ENCODE results near the gene SHISA6.

SHISA6 gene

DNA sequence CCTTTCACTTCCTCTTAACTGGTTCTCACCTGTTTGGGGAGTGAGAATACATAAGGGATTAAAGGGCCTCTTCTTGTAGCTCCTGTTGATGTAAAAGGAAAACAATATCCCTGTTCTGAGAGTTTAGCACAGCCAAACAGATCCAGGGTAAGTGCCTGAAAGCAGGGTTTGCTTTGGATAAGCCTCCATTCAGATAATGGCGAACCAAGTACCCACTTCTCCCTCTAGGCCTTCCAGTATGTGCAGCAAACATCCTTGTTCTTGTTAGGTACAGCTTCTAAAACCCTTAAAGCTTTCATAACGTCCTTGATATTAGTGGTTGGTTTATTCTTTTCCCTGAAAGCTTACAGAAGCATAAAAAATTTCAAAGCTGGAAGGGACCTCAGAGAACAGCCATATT, 226.6 kb downstream of the SHISA6 start:
- DNase-seq = no peak

DNA sequence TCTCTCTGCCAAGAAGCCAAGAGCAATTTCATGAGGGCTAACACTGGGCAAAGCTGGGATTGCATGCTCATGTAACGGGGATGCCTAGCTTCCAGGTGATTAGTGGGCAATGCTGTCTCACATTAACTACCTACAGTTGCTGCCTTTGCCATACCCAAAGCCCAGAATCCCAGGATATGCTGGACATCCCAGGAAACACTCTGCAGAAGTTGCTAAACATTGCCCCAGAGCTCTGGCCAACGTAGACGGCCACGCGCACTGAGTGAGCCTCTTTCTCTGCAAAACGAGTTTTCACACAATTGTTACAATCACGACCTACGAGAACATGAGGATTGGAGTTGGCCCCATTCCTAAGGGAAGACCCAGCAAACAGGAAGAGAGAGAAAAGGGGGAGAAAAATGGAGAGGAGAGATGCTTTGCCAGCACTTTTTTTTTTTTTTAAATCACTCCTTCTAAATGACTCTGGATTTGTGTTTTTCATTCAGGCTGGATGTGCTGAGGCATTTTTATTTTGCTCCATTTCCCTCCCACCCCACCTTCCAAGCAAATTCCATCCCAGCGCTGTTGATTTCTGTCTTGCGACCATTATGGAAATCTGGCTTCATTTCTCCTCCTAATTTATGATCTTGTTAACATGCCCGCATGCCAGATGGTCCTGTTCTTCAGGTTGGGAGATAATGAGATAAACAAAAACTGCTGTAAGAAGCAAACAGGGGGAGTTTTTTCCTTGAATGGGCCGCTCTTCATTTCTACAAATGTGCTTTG, 244.5 kb downstream of the SHISA6 start:
- no peak for DNase-seq

DNA sequence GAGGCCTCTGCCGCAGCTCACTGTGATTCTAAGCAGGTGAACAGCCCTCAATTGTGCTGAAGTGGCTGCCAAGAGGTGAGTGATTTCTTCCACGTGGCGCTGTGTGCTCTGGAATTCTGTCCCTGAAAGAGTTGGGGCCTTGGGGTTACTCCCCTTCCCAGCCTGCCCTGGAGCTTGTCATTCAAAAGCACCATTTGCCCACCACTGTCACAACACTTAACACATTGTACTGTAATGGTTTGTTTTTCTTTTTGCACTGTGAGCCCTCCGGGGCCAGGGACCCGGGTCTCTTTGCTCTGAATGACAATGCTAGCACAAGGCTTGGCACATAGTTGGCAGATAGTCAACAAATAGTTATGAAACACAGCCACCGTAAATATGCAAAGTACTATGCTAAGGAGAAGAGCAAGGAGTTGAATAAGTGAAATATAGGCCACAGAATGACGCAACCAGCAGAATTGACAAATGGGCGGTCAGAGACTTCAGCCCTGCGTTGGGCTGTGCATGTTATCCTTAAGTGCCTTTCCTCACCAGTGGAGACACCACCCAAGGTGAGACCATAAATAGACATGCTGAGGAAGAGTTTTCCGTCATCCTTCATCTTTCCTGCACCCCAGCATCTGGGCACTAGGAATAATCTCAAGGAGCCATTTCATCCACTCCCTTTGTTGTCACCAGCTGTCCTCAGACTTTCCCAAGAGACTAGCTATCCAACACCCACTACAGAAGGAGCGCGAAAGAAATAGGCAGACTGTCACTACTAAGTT, 245.3 kb downstream of the SHISA6 start:
- DNase-seq = no peak

DNA sequence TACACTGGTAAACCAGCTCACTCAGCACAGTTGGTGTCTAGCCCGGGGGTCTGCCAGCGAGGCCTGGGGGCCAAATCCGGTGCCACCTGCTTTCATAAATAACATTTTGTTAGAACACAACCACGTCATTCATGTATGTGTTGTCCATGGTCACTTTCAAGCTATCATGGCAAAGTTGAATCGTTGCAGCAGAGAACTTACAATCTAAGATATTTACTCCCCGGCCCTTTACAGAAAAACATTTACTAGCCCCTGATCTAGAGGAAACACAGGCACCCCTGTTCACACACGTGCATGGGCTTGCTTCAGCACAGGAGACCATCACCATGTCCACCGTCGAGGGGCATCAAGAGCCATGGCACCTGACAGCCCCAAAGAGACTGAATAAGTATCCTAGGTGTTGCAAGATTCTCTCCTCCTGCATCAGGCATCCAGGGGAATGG, 245.9 kb downstream of the SHISA6 start:
- no peak for DNase-seq

DNA sequence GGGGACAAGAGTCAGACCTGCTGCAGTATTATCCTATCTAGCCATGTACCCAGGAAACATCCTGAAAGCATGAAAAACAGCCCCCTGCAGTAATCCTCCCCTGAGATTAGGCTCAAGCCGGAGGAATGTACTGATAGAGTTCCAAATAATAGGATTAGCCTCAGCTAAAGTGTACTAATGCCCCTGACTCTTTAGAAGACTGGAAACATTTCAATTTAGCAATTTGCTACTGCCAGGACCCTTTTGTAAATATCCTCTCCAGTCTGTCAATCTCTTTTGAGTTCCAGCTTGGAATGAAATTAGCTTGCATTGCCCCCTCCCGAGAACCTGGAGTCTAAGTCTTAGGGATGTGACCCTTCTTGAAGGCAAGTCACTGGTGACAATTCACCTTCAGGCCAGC, 246.5 kb downstream of the SHISA6 start:
- no peak for DNase-seq

DNA sequence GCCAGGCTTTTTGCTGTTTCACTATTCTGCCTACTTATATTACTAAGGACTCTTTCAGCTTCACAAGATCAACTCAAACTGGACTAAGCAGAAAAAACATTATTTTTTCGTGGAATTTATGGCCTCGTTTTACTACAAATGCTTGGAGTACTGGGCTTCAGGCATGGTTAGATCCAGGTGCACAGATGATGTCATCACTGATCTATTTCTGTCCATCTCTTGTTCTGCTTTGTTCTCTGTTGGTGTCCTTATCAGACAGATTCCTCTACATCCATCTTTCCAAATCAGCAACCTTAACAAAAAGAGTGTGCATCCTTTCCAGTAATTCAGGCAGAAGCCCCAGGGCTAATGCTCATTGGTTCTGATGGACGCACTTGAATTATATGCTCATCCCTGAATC, 247.4 kb downstream of the SHISA6 start:
- no peak for DNase-seq

DNA sequence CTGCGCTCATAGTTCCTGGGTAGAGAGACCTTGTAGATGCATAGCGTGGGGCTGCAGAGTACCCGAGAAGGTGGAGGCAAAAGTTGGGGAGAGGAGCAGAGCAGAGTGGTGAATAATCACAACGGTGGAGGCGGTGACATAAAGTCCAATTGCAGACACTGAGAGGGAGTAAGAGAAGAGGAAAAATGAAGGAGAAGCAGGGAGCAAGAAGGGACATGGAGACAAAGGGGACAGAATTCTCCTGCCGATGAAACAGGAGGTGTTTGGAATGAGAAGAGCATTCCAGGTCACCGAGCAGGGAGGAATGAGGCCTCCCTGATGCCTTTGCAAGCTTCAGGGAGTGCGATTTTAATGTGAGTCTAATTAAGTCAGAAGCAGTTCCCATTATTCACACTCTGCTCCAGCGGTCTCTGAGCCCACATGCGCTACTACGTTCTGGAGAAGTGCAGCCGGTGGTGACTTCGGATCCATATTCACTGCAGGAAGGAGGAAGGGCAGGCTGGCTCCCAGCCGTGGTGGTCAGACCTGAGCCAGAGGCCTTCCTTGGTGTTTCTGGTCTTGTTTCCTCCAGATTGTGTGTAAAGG, 249.2 kb downstream of the SHISA6 start:
- DNase-seq = no peak

DNA sequence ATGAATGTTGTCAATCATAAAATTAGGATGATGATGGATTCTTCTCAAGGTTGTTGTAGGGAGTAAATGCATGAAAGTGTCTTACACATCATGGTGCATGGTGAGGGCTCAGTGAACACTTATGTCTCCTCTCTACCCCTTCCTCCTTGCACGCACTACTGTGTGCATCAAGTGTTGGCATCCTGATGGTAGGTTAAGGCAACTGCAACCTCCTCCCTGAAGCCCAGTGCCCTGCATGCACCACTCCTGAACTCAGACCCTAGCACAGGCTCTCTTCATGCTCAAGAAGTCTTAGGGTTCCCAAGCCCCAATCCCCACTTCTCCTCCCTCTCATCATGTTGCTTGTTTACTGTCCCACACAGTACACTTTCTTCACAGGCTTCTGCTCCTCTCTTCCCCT, 251.5 kb downstream of the SHISA6 start:
- no peak for DNase-seq

DNA sequence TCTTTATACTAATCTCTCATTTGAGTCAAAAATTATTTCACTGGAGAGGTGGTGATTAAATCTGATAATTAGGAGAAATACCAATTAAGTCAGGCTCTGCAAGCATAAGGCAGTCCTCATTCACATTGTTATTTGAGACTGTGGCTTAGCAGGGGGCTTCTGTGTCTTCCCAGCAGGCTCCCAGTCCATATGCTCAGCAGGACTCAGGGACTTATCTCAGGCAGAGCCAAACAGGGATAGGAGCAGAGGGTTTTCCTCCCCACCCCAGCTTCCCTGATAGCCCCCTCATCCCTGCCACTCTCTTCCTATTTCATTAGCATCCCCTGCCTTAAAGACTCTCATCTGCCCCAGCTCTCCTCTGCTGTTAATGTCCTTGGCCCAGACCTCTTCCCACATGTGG, 252.9 kb downstream of the SHISA6 start:
- DNase-seq = no peak

DNA sequence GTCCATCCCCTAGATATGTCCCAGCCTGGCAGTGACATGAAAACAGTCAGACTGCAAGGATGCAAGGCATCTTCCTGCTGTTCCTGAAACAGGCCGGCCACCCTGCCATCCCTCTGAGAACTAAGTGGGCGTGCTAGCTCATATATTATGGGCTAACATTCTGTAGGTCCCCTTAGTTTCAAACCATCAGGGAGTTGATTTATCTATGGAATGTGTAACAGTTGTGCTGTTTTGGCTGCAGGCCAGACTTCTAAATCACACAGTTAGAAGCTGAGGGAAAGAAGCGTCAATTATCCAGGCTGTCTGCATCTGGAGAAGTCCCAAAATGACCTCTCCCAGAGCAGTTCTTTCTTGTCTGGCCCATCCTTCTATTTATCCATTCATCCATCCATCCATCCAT, 254.6 kb downstream of the SHISA6 start:
- no peak for DNase-seq

DNA sequence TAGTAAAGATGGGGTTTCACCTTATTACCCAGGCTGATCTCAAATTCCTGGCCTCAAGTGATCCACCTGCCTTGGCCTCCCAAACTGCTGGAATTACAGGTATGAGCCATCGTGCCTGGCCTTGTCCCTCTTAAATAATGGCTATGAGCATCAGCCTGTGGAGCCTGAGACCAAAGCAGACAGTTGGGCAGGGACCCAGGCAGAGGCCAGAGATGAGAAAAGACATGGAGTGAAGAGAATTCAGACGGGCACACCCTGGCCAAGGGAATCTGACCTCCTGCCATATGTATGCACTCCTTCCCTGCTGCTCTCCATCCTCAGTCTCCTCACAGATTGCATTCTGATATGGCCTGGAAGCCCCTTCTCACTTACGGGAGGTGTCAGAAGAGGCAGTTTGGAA, 258.9 kb downstream of the SHISA6 start:
- DNase-seq = no peak

DNA sequence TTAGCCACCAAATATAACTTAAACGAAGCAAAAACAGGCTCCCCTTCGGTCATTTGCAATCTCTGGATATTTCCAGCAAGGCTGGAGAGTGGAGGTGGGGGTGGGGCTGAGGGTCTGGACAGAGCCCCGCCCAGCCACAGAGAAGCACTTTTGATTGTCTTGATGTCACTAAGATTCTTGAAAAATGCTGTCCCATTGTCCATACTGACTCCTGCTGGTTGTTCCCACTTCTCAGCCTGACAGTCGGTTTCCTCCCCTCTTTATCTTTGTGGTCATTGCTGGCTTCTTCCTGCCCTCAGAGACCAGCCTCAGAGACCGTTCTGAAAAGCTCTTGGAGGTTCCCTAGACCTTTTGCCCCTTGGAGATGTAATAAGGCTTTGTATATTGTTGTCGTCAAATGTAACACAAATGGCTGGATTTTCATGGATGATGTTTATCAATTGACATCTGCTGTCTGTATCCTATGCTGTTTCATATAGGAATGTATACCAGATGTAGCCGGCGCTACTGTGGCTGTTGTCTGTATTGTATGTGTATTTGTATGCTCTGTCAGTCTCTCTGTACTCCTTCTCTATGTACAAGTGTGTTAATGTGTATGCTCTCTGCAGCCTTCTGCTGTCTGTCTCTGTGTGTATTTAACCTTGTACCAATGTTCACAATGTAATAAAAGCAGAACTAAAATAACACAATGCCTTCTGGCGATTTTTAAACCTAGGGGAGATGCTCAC, 262.5 kb downstream of the SHISA6 start:
- DNase-seq = no peak

DNA sequence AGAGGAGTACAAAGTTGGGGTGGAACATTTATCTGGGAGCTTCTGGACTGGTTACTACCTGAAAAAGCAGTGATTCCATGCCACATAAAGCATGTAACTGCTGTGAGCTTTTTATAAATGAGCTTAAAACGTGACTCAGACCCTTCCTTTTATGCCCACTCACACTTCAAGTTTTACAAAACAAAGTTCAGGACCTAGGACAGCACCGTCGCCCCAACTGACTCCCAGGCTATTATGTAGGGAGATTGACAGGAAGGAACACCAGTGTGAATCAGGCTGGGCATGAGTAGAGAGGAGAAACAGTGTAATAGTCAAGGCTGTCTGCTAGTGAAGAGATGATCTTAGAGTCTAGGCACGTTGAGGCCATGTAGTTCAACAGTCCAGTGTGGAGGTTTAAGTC, 265.6 kb downstream of the SHISA6 start:
- DNase-seq = peak; percentile 24

DNA sequence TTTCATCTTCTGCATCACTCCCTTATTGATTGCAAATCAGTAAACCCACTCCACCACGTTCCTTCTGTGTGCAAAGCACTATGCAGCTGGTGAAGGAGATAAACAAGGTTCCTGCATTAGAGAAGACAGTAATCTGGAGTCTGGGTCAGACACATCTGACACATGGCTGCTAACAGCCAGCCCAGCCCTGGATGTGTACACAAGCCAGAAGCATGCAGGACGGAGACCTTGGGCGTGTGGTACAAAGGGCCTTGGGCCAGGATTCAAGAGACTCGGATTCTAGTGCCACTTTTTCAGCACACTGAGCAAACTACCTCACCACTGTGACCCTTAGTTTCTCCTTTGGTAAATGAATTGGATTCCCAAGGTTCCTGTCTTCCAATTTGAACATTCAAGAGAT, 270.7 kb downstream of the SHISA6 start:
- DNase-seq = no peak

DNA sequence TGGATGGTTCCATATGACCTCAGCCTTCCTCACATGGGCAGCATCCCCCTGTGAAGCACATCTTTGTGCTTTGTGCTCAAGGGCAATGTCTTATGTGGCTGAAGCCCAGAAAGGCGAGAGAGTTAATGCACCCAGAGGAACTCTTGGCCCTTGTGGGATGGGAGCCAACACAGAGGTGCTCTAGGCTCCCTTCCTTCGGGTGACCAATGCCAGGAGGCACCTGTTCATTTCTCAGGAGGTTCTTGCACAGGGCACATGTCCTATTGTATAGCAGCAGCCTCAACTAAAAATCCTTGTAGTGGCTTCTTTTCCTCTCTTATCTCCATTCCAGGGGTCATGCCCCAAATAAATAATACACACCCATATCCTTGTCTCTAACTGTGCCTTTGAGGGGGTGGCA, 273.6 kb downstream of the SHISA6 start:
- no peak for DNase-seq

DNA sequence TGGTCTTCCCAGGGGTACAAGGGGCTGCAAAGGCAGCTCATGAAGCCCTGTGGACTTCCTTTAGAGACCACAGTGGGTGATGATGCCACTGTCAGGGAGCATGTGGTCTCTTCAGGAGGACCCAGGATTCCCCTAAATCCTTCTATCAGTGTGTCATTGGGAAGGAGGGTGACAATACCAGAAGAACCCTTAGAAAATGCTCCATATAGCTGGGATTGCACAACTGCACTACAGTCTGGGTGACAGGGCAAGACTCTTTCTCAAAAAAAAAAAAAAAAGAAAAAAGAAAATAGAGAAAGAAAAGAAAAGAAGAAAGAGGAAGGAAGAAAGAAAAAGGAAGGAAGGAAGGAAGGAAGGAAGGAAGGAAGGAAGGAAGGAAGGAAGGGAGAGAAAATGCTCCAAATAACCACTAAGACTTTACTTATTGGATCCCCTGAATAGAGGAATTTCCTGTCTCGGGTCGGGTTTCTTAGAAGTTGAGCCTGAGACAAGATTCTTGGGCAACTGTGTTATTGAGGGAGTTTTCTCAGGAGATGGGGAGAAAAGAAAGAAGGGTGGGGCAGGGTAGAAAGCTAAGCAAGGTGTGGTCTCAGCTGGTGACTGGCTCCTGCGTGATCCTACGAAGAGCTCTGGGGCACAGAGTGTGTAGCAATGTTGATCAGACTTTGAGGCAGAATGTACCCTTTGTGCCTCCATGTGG, 274.1 kb downstream of the SHISA6 start:
- DNase-seq = no peak

DNA sequence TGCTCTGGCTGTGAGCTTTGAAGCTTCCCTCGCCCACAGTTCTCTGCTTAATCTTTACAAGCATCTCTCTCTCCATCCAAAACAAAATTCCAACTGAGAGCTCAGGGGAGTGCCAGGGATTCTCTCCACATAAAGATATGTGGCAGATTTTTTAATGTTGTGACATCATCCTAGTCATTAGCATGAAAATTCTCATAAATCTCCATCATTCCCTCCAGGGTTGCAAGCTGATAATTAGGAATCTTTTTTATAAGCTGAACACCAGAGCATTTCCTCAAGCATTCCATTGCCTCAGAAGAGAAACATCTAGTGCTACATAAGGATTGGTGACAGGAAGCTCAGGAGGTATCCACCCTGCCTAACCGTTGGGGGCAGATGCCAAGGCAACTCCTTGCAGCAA, 274.9 kb downstream of the SHISA6 start:
- DNase-seq = no peak

DNA sequence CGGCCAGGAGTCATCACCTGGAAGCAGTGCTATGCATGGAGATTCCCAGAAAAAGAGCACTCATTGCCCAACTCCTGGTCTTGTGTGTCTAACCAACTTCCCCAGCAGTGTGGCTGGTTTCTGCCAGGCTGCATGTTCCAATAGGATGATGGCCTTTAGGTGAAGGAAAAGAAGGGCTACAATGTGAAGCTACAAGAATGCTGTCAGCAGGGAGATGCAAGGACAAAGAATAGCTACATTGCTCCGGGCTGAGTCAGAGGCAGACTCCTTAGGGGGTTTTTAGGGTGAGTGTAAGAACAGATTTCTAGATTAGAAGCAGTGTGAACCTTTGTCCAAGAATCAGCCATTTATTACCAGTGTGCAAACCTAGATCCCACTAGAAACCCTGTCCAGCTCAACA, 294.2 kb downstream of the SHISA6 start:
- DNase-seq = no peak

DNA sequence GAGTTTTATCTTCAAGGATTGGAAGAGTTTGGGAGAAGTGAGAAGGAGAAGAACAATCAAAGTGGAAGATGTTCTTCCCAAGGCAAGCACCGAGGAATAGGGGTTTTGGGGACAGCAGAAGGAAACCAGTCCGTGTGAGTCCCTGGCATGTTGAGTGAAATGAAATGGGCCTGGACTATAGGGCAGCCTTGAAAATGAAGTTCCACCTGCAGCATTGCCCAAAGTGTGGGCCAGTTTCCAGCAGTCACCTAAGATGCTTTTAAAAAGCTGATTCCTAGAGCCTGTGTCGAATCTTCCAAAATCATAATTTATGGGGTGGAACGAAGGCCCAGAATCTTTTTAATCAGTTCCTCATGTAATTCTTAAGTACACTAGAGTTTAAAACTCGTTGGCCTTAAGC, 297.4 kb downstream of the SHISA6 start:
- DNase-seq = no peak

DNA sequence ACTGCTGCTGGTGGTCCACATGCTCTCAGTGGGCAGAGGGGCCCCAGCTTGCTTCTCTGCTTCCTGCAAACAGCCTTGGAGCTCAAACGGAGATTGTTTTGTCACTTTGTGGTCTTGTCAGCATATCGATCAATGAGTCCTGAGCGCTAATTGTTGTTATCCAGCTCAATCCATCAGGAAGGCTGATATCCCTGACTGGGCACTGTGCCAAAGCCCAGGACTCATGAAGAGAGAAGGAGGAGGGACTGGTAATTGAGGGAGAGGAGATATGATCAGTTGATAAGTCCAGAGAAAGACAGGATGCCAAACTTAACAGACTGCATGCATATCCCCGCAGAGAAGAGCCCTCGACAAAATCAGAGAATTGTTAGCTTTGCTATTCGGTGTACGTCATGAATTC, 298.6 kb downstream of the SHISA6 start:
- DNase-seq = no peak

DNA sequence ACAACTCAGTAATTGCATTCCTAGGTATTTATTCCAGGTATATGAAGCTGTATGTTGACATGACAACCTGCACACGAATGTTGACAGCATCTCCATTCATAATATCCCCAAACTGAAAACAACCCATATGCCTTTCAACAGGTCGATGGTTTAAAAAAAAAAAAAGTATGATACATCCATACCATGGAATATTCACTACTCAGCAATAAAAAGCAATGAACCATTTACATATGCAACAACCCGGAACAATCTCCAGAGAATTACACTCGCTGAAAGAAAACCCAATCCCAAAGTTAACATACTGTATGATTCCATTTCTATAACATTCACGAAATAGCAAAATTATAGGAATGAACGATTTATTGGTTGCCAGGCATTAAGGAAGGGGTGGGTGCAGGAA, 304.0 kb downstream of the SHISA6 start:
- DNase-seq = no peak

DNA sequence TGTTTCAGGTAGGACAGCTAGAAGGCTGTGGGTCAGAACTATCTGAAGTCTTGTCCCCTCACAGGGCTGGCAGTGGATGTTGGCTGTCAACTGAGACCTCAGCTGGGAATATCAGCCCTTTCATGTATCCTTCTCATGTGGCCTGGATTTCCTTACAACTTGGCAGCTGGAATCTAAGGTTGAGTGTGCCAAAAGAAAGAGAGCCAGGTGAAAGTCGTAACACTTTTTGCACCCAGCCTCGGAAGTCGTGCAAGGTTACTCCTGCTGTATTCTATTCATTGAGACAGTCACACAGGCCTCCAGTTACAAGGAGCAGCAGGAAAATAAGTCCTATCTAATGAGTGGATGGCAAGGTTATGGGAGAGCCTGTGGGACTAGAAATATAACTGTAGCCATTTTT, 304.7 kb downstream of the SHISA6 start:
- no peak for DNase-seq

DNA sequence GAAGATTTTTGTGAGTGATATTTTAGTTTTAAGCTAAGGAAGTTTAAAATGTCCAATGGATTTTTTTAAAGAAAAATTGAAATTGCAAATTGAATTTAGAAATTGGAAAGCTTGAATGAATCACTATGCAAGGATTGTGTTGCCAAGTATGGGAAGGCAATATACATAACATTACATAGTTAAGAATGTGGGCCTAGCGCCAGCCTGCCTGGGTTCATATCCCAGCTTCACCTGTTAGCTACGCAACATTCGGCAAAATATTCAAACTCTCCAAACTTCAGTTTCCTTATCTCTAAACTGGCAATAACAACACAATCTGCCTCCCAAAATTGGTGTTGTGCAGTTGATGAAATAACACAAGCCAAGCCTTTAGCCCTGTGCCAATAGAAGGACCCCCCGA, 306.8 kb downstream of the SHISA6 start:
- no peak for DNase-seq

All from RPMI8226 (cell line).